ENCODE measurements around the gene CORO6. TPM values are rescaled to one million over a fixed set of nuclear protein-coding genes. Genes with fewer than 3 reads are reported as not detected.

CORO6 gene
- total and polyA plus RNA-seq, 2 of the 13 experiments (the other 11 are each of a cell fraction or from before 2014, with no cell fraction given): 0.42 to 0.82 TPM

GRCh38 chr17:29615492-29616299 lies 7.0 kb downstream of the CORO6 start (continued):
- TF ChIP-seq MXD3 (CRISPR knock-in tag; IDR thresholded peaks at IDR 0.05) (0 out of 2 replicates have a peak, but pooled peaks have one; percentile 32), DZIP1 (CRISPR knock-in tag; IDR thresholded peaks at IDR 0.05) (peak; percentile 24; the same call in 1 of the 2 replicates), ZNF678 (CRISPR knock-in tag; IDR thresholded peaks at IDR 0.05) (no peak; the same call in 1 of the 2 replicates), ZNF776 (CRISPR knock-in tag; IDR thresholded peaks at IDR 0.05) (0 out of 2 replicates have a peak, but pooled peaks have one; percentile 61), ZNF275 (CRISPR knock-in tag; IDR thresholded peaks at IDR 0.05; ENCODE audit: borderline replicate concordance) (0 out of 2 replicates have a peak, but pooled peaks have one; percentile 56), ZNF768 (CRISPR knock-in tag; IDR thresholded peaks at IDR 0.05) (peak; percentile 38; the same call in 1 of the 2 replicates), ZSCAN29 (CRISPR knock-in tag; conservative IDR thresholded peaks at IDR 0.05) (no peak), MED8 (CRISPR knock-in tag; IDR thresholded peaks at IDR 0.05; ENCODE audit: insufficient replicate concordance) (peak; percentile 25), ZNF547 (CRISPR knock-in tag; IDR thresholded peaks at IDR 0.05) (peak; percentile 79; the same call in 1 of the 2 replicates), ZMAT3 (CRISPR knock-in tag; conservative IDR thresholded peaks at IDR 0.05) (peak; percentile 84), ZNF616 (CRISPR knock-in tag; IDR thresholded peaks at IDR 0.05; ENCODE audit: low read depth) (0 out of 2 replicates have a peak, but pooled peaks have one; percentile 76), ZNF800 (CRISPR knock-in tag; IDR thresholded peaks at IDR 0.05) (peak; percentile 78), ZNF569 (CRISPR knock-in tag; IDR thresholded peaks at IDR 0.05; ENCODE audit: borderline replicate concordance) (no peak), RNF219 (CRISPR knock-in tag; IDR thresholded peaks at IDR 0.05) (no peak), GFI1 (CRISPR knock-in tag; IDR thresholded peaks at IDR 0.05; ENCODE audit: borderline replicate concordance) (no peak), RBFOX2 (IDR thresholded peaks at IDR 0.05; ENCODE audit: low read depth, low read length) (peak; percentile 47), SP1 (IDR thresholded peaks at IDR 0.05) (no peak), SP1 (CRISPR knock-in tag; IDR thresholded peaks at IDR 0.05) (peak; percentile 28; the same call in 1 of the 2 replicates), ZNF792 (CRISPR knock-in tag; IDR thresholded peaks at IDR 0.05) (peak; percentile 52; the same call in 1 of the 2 replicates), CCDC6 (CRISPR knock-in tag; IDR thresholded peaks at IDR 0.05) (no peak), KDM2A (CRISPR knock-in tag; IDR thresholded peaks at IDR 0.05; ENCODE audit: borderline replicate concordance, low read depth) (peak; percentile 71)
